HEK293 (cell line): Measurements from ENCODE around the gene CADM4.
A peak's percentile ranks its signal among the peaks of the same experiment; 100 is the strongest.

Source experiments
- CTCF ChIA-PET: fragments of 350-600 bp; formaldehyde crosslinking; extraction: SDS; loops from one replicate; lab custom pipeline; 2021; ENCODE audit warnings: antibody characterized with exemption; lab: Yijun Ruan, JAX
- POLR2A ChIA-PET: fragments of 300-600 bp; formaldehyde crosslinking; extraction: SDS; loops from one replicate; lab custom pipeline; 2020; ENCODE audit warnings: antibody characterized with exemption, inconsistent platforms; lab: Yijun Ruan, JAX
- H3K27ac ChIP-seq: fragments of 200-500 bp; sonication (Bioruptor generic); 2 replicates; pipeline ENCODE4 v1.5.1; 2014; ENCODE audit warnings: low read depth, low read length, control low read depth, inconsistent platforms; ENCODE audit errors: extremely low read depth
- H3K36me3 ChIP-seq, 2 experiments: fragments of 200-500 bp in 1 of 2; sonication (Bioruptor generic) in 1 of 2; 1 replicate in 1 of 2; 2 replicates in 1 of 2; pipeline ENCODE4 v1.5.1; 2014 to 2017; ENCODE audit warnings: inconsistent platforms in 2 of 2, low read length in 2 of 2; ENCODE audit not compliant: control insufficient read depth in 2 of 2, insufficient read depth in 1 of 2
- H3K4me1 ChIP-seq: fragments of 200-500 bp; sonication (Bioruptor generic); 2 replicates; pipeline ENCODE4 v1.5.1; 2014; ENCODE audit warnings: mild to moderate bottlenecking, low read length, inconsistent platforms; ENCODE audit not compliant: control insufficient read depth, insufficient read depth
- H3K4me3 ChIP-seq: 2 replicates; pipeline ENCODE4 v1.5.1; 2011; ENCODE audit warnings: low read depth, mild to moderate bottlenecking, control low read depth, low read length, moderate library complexity
- H3K9me3 ChIP-seq: fragments of 200-500 bp; sonication (Bioruptor generic); 2 replicates; pipeline ENCODE4 v1.5.1; 2014; ENCODE audit warnings: low read depth, low read length, inconsistent platforms; ENCODE audit not compliant: control insufficient read depth, insufficient read depth
- ATF2 ChIP-seq: fragments of 450-650 bp; formaldehyde crosslinking; IDR thresholded peaks from 2 replicates; pipeline ENCODE4 v1.5.1; 2016; ENCODE audit warnings: missing biosample characterization, missing genetic modification characterization, low read depth
- BCL11B ChIP-seq: fragments of 450-650 bp; formaldehyde crosslinking; IDR thresholded peaks from 2 replicates; pipeline ENCODE4 v1.5.1; 2016; ENCODE audit warnings: low read depth, missing biosample characterization, missing genetic modification characterization
- GLIS2 ChIP-seq: fragments of 450-650 bp; formaldehyde crosslinking; IDR thresholded peaks from 2 replicates; pipeline ENCODE4 v1.5.1; 2016; ENCODE audit warnings: missing biosample characterization, missing genetic modification characterization
- HIC1 ChIP-seq: fragments of 450-650 bp; formaldehyde crosslinking; IDR thresholded peaks from 2 replicates; pipeline ENCODE4 v1.5.1; 2016; ENCODE audit warnings: missing biosample characterization, missing genetic modification characterization
- IKZF3 ChIP-seq: fragments of 450-650 bp; IDR thresholded peaks from 2 replicates; pipeline ENCODE4 v1.5.0; 2018; ENCODE audit warnings: missing biosample characterization, mild to moderate bottlenecking, missing genetic modification characterization, moderate library complexity
- KLF17 ChIP-seq: fragments of 450-650 bp; formaldehyde crosslinking; IDR thresholded peaks from 2 replicates; pipeline ENCODE4 v1.5.1; 2016; ENCODE audit warnings: missing biosample characterization, missing genetic modification characterization
- KLF9 ChIP-seq: fragments of 450-650 bp; formaldehyde crosslinking; IDR thresholded peaks from 2 replicates; pipeline ENCODE4 v1.5.1; 2016; ENCODE audit warnings: missing biosample characterization, missing genetic modification characterization, low read depth
- PATZ1 ChIP-seq: fragments of 450-650 bp; formaldehyde crosslinking; IDR thresholded peaks from 2 replicates; pipeline ENCODE4 v1.5.1; 2016; ENCODE audit warnings: missing biosample characterization, missing genetic modification characterization
- SP3 ChIP-seq: fragments of 450-650 bp; formaldehyde crosslinking; IDR thresholded peaks from 2 replicates; pipeline ENCODE4 v1.5.1; 2016; ENCODE audit warnings: missing biosample characterization, missing genetic modification characterization
- ZBTB20 ChIP-seq: fragments of 450-650 bp; formaldehyde crosslinking; IDR thresholded peaks from 2 replicates; pipeline ENCODE4 v1.5.1; 2016; ENCODE audit warnings: missing biosample characterization, missing genetic modification characterization
- ZBTB6 ChIP-seq: fragments of 450-650 bp; formaldehyde crosslinking; IDR thresholded peaks from 2 replicates; pipeline ENCODE4 v1.5.1; 2017; ENCODE audit warnings: missing biosample characterization, missing genetic modification characterization
- ZFP41 ChIP-seq: fragments of 450-650 bp; formaldehyde crosslinking; IDR thresholded peaks from 2 replicates; pipeline ENCODE4 v1.5.1; 2016; ENCODE audit warnings: missing biosample characterization, missing genetic modification characterization, borderline replicate concordance
- ZNF10 ChIP-seq: fragments of 450-650 bp; formaldehyde crosslinking; IDR thresholded peaks from 2 replicates; pipeline ENCODE4 v1.5.1; 2017; ENCODE audit warnings: missing biosample characterization, missing genetic modification characterization
- ZNF16 ChIP-seq: fragments of 450-650 bp; formaldehyde crosslinking; IDR thresholded peaks from 2 replicates; pipeline ENCODE4 v1.5.1; 2016; ENCODE audit warnings: low read depth, missing biosample characterization, missing genetic modification characterization
- ZNF174 ChIP-seq: fragments of 450-650 bp; formaldehyde crosslinking; IDR thresholded peaks from 2 replicates; pipeline ENCODE4 v1.5.0; 2017; ENCODE audit warnings: missing biosample characterization, mild to moderate bottlenecking, missing genetic modification characterization
- ZNF175 ChIP-seq: fragments of 450-650 bp; formaldehyde crosslinking; IDR thresholded peaks from 2 replicates; pipeline ENCODE4 v1.5.1; 2016; ENCODE audit warnings: missing biosample characterization, missing genetic modification characterization
- ZNF18 ChIP-seq: fragments of 450-650 bp; formaldehyde crosslinking; IDR thresholded peaks from 2 replicates; pipeline ENCODE4 v1.5.1; 2016; ENCODE audit warnings: missing biosample characterization, missing genetic modification characterization
- ZNF24 ChIP-seq: fragments of 450-650 bp; formaldehyde crosslinking; IDR thresholded peaks from 2 replicates; pipeline ENCODE4 v1.5.1; 2016; ENCODE audit warnings: missing biosample characterization, missing genetic modification characterization
- ZNF266 ChIP-seq: fragments of 450-650 bp; formaldehyde crosslinking; IDR thresholded peaks from 2 replicates; pipeline ENCODE4 v1.5.1; 2016; ENCODE audit warnings: missing biosample characterization, missing genetic modification characterization, low read depth
- ZNF354C ChIP-seq: fragments of 450-650 bp; formaldehyde crosslinking; IDR thresholded peaks from 2 replicates; pipeline ENCODE4 v1.5.1; 2016; ENCODE audit warnings: missing biosample characterization, missing genetic modification characterization, low read depth, borderline replicate concordance
- ZNF629 ChIP-seq: fragments of 450-650 bp; formaldehyde crosslinking; IDR thresholded peaks from 2 replicates; pipeline ENCODE4 v1.5.1; 2017; ENCODE audit warnings: missing biosample characterization, missing genetic modification characterization
- ZNF645 ChIP-seq: fragments of 450-650 bp; formaldehyde crosslinking; IDR thresholded peaks from 2 replicates; pipeline ENCODE4; 2016; ENCODE audit warnings: missing biosample characterization, missing genetic modification characterization
- ZNF658 ChIP-seq: fragments of 450-650 bp; formaldehyde crosslinking; IDR thresholded peaks from 2 replicates; pipeline ENCODE4; 2016; ENCODE audit warnings: missing biosample characterization, missing genetic modification characterization
- ZNF777 ChIP-seq: fragments of 450-650 bp; formaldehyde crosslinking; IDR thresholded peaks from 2 replicates; pipeline ENCODE4 v1.5.1; 2017; ENCODE audit warnings: missing biosample characterization, missing genetic modification characterization, borderline replicate concordance
- ZNF792 ChIP-seq: fragments of 450-650 bp; formaldehyde crosslinking; IDR thresholded peaks from 2 replicates; pipeline ENCODE4 v1.5.1; 2016; ENCODE audit warnings: missing biosample characterization, missing genetic modification characterization

The CADM4 gene

GRCh38 chr19:43626838-43627237 is 12.8 kb downstream of the CADM4 start (continued):
- TF ChIP-seq ZNF629 (tag by site-specific recombination) (no peak), ZNF658 (tag by site-specific recombination) (no peak), ZNF354C (tag by site-specific recombination) (no peak), HIC1 (tag by site-specific recombination) (peak; percentile 34; the same call in 1 of the 2 replicates), KLF17 (tag by site-specific recombination) (no peak), ZNF24 (tag by site-specific recombination) (no peak), BCL11B (tag by site-specific recombination) (0 out of 2 replicates have a peak, but pooled peaks have one; percentile 62)

- CTCF ChIA-PET: interaction anchor here (0.8 to 1.0 kb wide), 3 partner anchors 17 to 71 kb away, joined by 3 to 4 read pairs (median 3); no protein-coding TSS in a partner anchor
- Histone ChIP-seq H3K36me3 (peaks cover 5 to 18% of the 10 kb centered on the region in 2 experiments), H3K4me3 (no peak overlapping the region), H3K27ac (no peak overlapping the region), H3K9me3 (no peaks in the 10 kb centered on the region), H3K4me1 (no peaks in the 10 kb centered on the region)
- POLR2A ChIA-PET: interaction anchor here (1.1 to 2.2 kb wide), 5 partner anchors 12 to 77 kb away, joined by 3 to 8 read pairs (median 4); no protein-coding TSS in a partner anchor
- no peak for TF ChIP-seq ATF2 (tag by site-specific recombination)
- no peak for TF ChIP-seq ZNF10
- TF ChIP-seq ZNF266 (tag by site-specific recombination): no peak
- TF ChIP-seq ZNF16 (tag by site-specific recombination): no peak
- TF ChIP-seq ZNF645 (tag by site-specific recombination): no peak
- TF ChIP-seq GLIS2 (tag by site-specific recombination): no peak
- TF ChIP-seq ZBTB6 (tag by site-specific recombination): no peak
- no peak for TF ChIP-seq ZNF174 (tag by site-specific recombination)
- peak; percentile 37; the same call in 1 of the 2 replicates for TF ChIP-seq SP3 (tag by site-specific recombination)
- TF ChIP-seq ZBTB20 (tag by site-specific recombination): no peak
- no peak for TF ChIP-seq ZNF175 (tag by site-specific recombination)
- TF ChIP-seq ZNF18 (tag by site-specific recombination): no peak
- TF ChIP-seq KLF9 (tag by site-specific recombination): 0 out of 2 replicates have a peak, but pooled peaks have one; percentile 30
- TF ChIP-seq ZNF792: no peak
- no peak for TF ChIP-seq ZNF777 (tag by site-specific recombination)
- no peak for TF ChIP-seq PATZ1 (tag by site-specific recombination)
- TF ChIP-seq IKZF3: no peak
- no peak for TF ChIP-seq ZFP41
These were observed 13.6 kb downstream of the CADM4 start for GRCh38 chr19:43625918-43626579.
